ENCODE measurements around the gene HUS1.

Gene HUS1

DNA sequence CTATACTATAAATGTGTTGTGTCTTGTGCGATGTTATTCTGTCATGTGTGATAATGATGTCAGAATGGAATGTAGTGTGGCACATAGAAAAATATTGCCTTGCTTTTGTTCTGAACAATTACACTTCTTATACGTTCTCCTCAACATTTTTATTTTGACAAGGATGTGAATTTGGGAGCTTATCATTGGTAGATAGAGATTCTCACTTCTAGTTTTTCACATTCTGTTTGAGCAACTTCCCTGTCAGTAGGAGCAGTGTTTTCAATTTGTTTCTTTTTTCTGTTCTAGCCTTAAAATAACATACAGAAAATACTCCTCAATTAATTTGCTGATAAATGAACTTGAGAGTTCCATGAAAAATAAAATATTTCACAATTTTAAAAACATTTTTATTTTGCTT lies 31.9 kb upstream of the HUS1 start:
- Histone ChIP-seq H3K9me2 (replicated peaks; ENCODE audit: insufficient read depth, low read length) (no peaks in the 10 kb centered on the region), H2AFZ (ENCODE audit: low read length) (no peak overlapping the region)

DNA sequence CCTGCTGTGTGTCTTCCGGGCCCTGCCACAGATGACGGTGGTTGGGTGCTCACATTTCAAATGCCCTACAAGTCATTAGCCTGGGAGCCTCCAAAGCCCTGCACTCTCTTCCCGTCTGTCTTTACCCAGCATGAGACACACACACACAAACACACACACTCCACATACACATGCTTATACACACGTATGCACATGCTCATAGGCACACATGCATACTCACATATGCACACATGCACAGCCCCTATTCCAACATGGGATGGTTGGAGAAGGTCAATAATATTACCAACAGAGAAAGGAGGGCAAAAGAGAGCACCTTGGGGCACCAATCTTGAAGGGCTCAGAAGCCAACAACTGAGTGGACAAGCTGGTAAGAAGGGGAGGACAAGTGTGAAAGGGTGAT lies 30.5 kb upstream of the HUS1 start:
- no peak overlapping the region for H2AFZ ChIP-seq (ENCODE audit: low read length)

More for the DNA sequence above, 31.9 kb upstream of the HUS1 start:
- TF ChIP-seq CTCF (IDR thresholded peaks at IDR 0.05; ENCODE audit: low read length) = no peak
- TF ChIP-seq EZH2 (optimal IDR thresholded peaks at IDR 0.05; ENCODE audit: low read depth, low read length) = no peak
- no peak for TF ChIP-seq EZH2phosphoT487 (IDR thresholded peaks at IDR 0.05; ENCODE audit: low read length)
- H3F3A ChIP-seq (ENCODE audit: insufficient read depth, low read length) = no peaks in the 10 kb centered on the region
- H3K9ac ChIP-seq (ENCODE audit: low read length) = no peak overlapping the region
- H3K4me2 ChIP-seq (ENCODE audit: low read depth, low read length) = no peak overlapping the region
- H3K4me3 ChIP-seq (ENCODE audit: low read length) = no peak overlapping the region
- no peaks in the 10 kb centered on the region for H3K36me3 ChIP-seq (replicated peaks; ENCODE audit: insufficient read depth, low read length)
- no peak for DNase-seq
- no peaks in the 10 kb centered on the region for H3K79me2 ChIP-seq (ENCODE audit: low read length)
- no peaks in the 10 kb centered on the region for H3K4me1 ChIP-seq (ENCODE audit: low read length)
- no peaks in the 10 kb centered on the region for H3K27me3 ChIP-seq (replicated peaks; ENCODE audit: insufficient read depth, low read length)
- H3K9me3 ChIP-seq (replicated peaks; ENCODE audit: insufficient read depth, low read length) = no peaks in the 10 kb centered on the region
- H3K27ac ChIP-seq (ENCODE audit: low read length) = no peak overlapping the region
- H4K20me1 ChIP-seq (ENCODE audit: insufficient read depth, low read length) = no peaks in the 10 kb centered on the region

DNA sequence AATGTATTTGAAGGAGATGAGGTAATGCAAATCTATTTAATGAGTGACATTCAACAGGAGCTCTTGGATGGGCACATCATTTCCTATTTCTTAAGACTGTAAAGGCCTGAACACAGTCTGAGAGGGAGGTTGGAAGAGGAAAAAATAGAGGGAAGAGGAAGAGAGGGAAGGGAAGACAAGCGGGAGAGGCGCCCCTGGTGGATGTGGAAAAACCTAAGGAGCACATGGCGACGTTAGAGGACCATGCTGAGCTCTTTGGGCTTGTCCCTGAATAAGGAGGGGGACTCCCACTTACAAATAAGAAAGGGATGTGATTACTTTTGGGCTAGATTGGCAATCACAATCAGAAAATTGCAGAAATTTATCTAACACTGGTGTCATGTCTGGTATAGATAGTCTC lies 29.8 kb upstream of the HUS1 start:
- Histone ChIP-seq H3K9me3 (replicated peaks; ENCODE audit: insufficient read depth, low read length) (no peaks in the 10 kb centered on the region), H3K27ac (ENCODE audit: low read length) (no peak overlapping the region)

More for the DNA sequence above, 30.5 kb upstream of the HUS1 start:
- H3F3A ChIP-seq (ENCODE audit: insufficient read depth, low read length) = no peaks in the 10 kb centered on the region
- no peaks in the 10 kb centered on the region for H3K9me2 ChIP-seq (replicated peaks; ENCODE audit: insufficient read depth, low read length)
- no peak overlapping the region for H3K4me2 ChIP-seq (ENCODE audit: low read depth, low read length)
- H3K27ac ChIP-seq (ENCODE audit: low read length) = no peak overlapping the region
- no peaks in the 10 kb centered on the region for H3K36me3 ChIP-seq (replicated peaks; ENCODE audit: insufficient read depth, low read length)
- no peaks in the 10 kb centered on the region for H3K27me3 ChIP-seq (replicated peaks; ENCODE audit: insufficient read depth, low read length)
- no peaks in the 10 kb centered on the region for H3K9me3 ChIP-seq (replicated peaks; ENCODE audit: insufficient read depth, low read length)
- no peak overlapping the region for H3K9ac ChIP-seq (ENCODE audit: low read length)
- DNase-seq = no peak
- H3K4me3 ChIP-seq (ENCODE audit: low read length) = no peak overlapping the region
- TF ChIP-seq CTCF (IDR thresholded peaks at IDR 0.05; ENCODE audit: low read length) (no peak), EZH2phosphoT487 (IDR thresholded peaks at IDR 0.05; ENCODE audit: low read length) (no peak), EZH2 (optimal IDR thresholded peaks at IDR 0.05; ENCODE audit: low read depth, low read length) (no peak)
- no peaks in the 10 kb centered on the region for H4K20me1 ChIP-seq (ENCODE audit: insufficient read depth, low read length)
- H3K79me2 ChIP-seq (ENCODE audit: low read length) = no peaks in the 10 kb centered on the region
- no peaks in the 10 kb centered on the region for H3K4me1 ChIP-seq (ENCODE audit: low read length)

More for the DNA sequence above, 29.8 kb upstream of the HUS1 start:
- H4K20me1 ChIP-seq (ENCODE audit: insufficient read depth, low read length) = no peaks in the 10 kb centered on the region
- no peak for DNase-seq
- no peaks in the 10 kb centered on the region for H3K36me3 ChIP-seq (replicated peaks; ENCODE audit: insufficient read depth, low read length)
- H3K4me3 ChIP-seq (ENCODE audit: low read length) = no peak overlapping the region
- H2AFZ ChIP-seq (ENCODE audit: low read length) = no peak overlapping the region
- H3F3A ChIP-seq (ENCODE audit: insufficient read depth, low read length) = no peaks in the 10 kb centered on the region
- no peaks in the 10 kb centered on the region for H3K9me2 ChIP-seq (replicated peaks; ENCODE audit: insufficient read depth, low read length)
- no peaks in the 10 kb centered on the region for H3K79me2 ChIP-seq (ENCODE audit: low read length)
- H3K9ac ChIP-seq (ENCODE audit: low read length) = no peak overlapping the region
- H3K4me2 ChIP-seq (ENCODE audit: low read depth, low read length) = no peak overlapping the region
- no peaks in the 10 kb centered on the region for H3K4me1 ChIP-seq (ENCODE audit: low read length)
- H3K27me3 ChIP-seq (replicated peaks; ENCODE audit: insufficient read depth, low read length) = no peaks in the 10 kb centered on the region
- TF ChIP-seq CTCF (IDR thresholded peaks at IDR 0.05; ENCODE audit: low read length) (no peak), EZH2 (optimal IDR thresholded peaks at IDR 0.05; ENCODE audit: low read depth, low read length) (no peak)
